ENCODE measurements around the gene ABCC4.

The ABCC4 gene

DNA sequence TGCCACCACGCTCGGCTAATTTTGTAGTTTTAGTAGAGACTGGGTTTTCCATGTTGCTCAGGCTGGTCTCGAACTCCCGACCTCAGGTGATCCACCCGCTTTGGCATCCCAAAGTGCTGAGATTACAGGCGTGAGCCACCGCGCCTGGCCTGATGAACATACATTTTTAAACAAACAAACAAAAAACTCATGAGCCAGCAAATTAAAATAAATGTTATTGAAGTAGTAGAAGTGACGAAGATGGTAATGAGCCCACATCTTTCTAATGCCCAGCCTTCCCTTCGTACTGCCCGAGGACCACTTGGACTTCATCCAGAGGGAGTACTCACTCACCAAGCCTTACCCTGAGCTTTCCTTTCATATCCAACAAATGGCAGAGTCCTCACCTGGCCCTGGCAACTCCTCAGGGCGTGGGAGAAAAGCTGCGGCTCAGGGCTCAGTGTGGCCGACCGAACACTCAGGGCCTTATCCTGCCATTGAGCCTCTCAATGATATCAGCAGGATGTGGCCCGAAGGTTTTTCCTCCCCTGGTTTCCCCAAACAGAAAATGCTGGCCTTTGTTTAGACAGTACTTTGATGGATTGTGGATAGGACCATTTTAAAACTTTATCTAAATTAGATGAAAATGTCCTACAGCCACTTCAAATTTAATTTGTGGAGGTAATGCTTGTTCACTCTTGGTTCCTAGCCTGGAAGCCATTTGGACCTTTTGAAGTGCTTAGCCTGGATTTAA, 22.8 kb upstream of the ABCC4 start:
- TF ChIP-seq, protein P1, sequence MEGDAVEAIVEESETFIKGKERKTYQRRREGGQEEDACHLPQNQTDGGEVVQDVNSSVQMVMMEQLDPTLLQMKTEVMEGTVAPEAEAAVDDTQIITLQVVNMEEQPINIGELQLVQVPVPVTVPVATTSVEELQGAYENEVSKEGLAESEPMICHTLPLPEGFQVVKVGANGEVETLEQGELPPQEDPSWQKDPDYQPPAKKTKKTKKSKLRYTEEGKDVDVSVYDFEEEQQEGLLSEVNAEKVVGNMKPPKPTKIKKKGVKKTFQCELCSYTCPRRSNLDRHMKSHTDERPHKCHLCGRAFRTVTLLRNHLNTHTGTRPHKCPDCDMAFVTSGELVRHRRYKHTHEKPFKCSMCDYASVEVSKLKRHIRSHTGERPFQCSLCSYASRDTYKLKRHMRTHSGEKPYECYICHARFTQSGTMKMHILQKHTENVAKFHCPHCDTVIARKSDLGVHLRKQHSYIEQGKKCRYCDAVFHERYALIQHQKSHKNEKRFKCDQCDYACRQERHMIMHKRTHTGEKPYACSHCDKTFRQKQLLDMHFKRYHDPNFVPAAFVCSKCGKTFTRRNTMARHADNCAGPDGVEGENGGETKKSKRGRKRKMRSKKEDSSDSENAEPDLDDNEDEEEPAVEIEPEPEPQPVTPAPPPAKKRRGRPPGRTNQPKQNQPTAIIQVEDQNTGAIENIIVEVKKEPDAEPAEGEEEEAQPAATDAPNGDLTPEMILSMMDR (IDR thresholded peaks at IDR 0.05; ENCODE audit: control insufficient read depth, insufficient read depth, low read depth, low read length, missing control alignments) = no peak
- H3K4me3 ChIP-seq (ENCODE audit: control insufficient read depth, low read depth, low read length) = no peak overlapping the region
- DNase-seq (ENCODE audit: low read depth) = no peak

DNA sequence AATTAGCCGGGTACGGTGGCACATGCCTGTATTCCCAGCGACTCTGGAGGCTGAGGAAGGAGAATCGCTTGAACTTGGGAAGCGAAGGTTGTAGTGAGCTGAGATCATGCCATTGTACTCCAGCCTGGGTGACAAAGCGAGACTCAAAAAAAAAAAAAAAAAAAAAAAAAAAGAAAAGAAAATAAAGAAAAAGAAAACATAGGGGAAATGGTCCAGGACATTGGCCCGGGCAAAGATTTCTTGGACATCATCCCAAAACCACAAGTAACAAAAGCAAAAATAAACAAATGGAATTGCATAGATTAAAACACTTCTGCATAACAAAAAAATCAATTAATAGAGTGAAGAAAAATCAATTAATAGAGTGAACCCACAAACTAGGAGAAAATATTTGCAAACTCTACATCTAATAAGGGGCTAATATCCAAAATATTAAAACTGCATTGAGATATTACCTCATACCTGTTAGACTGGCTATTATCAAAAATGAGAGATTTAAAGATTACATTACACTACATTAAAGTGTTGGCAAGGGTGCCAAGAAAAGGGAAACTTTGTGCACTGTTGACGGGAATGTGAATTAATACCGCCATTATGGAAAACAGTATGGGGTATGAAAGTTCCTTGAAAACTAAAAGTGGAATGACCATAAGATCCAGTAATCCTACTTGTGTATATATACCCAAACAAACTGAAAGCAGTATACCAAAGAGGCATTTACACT, 18.5 kb upstream of the ABCC4 start:
- TF ChIP-seq, protein P1 (IDR thresholded peaks at IDR 0.05; ENCODE audit: control insufficient read depth, insufficient read depth, low read depth, low read length, missing control alignments) = no peak
- no peak for DNase-seq (ENCODE audit: low read depth)
- no peak overlapping the region for H3K4me3 ChIP-seq (ENCODE audit: control insufficient read depth, low read depth, low read length)

- no peak for DNase-seq (ENCODE audit: low read depth)
- H3K4me3 ChIP-seq (ENCODE audit: control insufficient read depth, low read depth, low read length) = no peak overlapping the region
- TF ChIP-seq, protein P1 (IDR thresholded peaks at IDR 0.05; ENCODE audit: control insufficient read depth, insufficient read depth, low read depth, low read length, missing control alignments) = no peak
Measured at GRCh38 chr13:95317039-95317989, 16.1 kb upstream of the ABCC4 start.

GRCh38 chr13:95315752-95316151, 14.5 kb upstream of the ABCC4 start:
- no peak for DNase-seq (ENCODE audit: low read depth)
- TF ChIP-seq, protein P1 (IDR thresholded peaks at IDR 0.05; ENCODE audit: control insufficient read depth, insufficient read depth, low read depth, low read length, missing control alignments) = no peak

GRCh38 chr13:95307507-95307906, 6.3 kb upstream of the ABCC4 start:
- TF ChIP-seq, protein P1 (IDR thresholded peaks at IDR 0.05; ENCODE audit: control insufficient read depth, insufficient read depth, low read depth, low read length, missing control alignments) = no peak
- no peak for DNase-seq (ENCODE audit: low read depth)
- H3K4me3 ChIP-seq (ENCODE audit: control insufficient read depth, low read depth, low read length) = no peak overlapping the region

More at GRCh38 chr13:95315752-95316151, 14.5 kb upstream of the ABCC4 start:
- H3K4me3 ChIP-seq (ENCODE audit: control insufficient read depth, low read depth, low read length) = no peak overlapping the region

GRCh38 chr13:95304453-95304852, 3.2 kb upstream of the ABCC4 start:
- H3K4me3 ChIP-seq (ENCODE audit: control insufficient read depth, low read depth, low read length) = no peak overlapping the region
- DNase-seq (ENCODE audit: low read depth) = no peak
- TF ChIP-seq, protein P1 (IDR thresholded peaks at IDR 0.05; ENCODE audit: control insufficient read depth, insufficient read depth, low read depth, low read length, missing control alignments) = no peak

Data from AG09309 (cell line).